Measurements from ENCODE around the gene TMEM8B.

Gene TMEM8B

DNA sequence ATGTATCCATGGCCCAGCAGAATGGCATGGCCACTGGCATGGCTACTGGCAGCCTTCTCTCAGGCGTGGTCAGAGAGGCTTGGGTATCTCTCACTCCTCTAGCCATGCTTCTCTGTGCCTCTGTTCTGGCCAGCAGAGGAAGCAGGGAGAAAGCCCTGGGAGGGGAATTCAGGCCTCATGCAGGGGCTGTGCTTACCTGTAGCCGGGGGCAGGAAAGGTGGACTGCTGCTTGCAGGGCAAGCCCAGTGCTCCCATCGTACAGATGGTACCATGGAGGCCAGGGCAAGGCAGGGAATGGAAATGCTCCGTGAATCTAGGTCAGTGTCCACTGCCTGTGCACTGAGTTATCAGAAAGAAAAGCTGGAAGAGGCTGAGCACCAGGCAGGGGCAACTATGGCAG is 38.5 kb downstream of the TMEM8B start:
- DNase-seq (ENCODE audit: low spot score), result no peak
- TF ChIP-seq, protein P1, sequence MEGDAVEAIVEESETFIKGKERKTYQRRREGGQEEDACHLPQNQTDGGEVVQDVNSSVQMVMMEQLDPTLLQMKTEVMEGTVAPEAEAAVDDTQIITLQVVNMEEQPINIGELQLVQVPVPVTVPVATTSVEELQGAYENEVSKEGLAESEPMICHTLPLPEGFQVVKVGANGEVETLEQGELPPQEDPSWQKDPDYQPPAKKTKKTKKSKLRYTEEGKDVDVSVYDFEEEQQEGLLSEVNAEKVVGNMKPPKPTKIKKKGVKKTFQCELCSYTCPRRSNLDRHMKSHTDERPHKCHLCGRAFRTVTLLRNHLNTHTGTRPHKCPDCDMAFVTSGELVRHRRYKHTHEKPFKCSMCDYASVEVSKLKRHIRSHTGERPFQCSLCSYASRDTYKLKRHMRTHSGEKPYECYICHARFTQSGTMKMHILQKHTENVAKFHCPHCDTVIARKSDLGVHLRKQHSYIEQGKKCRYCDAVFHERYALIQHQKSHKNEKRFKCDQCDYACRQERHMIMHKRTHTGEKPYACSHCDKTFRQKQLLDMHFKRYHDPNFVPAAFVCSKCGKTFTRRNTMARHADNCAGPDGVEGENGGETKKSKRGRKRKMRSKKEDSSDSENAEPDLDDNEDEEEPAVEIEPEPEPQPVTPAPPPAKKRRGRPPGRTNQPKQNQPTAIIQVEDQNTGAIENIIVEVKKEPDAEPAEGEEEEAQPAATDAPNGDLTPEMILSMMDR (IDR thresholded peaks at IDR 0.05; ENCODE audit: borderline replicate concordance, control extremely low read depth, extremely low read depth, insufficient read depth, missing control alignments), result no peak
- in situ Hi-C loops (cut with MboI; ENCODE audit: low sequenced_read_pairs, unreplicated experiment), result no loop called here

DNA sequence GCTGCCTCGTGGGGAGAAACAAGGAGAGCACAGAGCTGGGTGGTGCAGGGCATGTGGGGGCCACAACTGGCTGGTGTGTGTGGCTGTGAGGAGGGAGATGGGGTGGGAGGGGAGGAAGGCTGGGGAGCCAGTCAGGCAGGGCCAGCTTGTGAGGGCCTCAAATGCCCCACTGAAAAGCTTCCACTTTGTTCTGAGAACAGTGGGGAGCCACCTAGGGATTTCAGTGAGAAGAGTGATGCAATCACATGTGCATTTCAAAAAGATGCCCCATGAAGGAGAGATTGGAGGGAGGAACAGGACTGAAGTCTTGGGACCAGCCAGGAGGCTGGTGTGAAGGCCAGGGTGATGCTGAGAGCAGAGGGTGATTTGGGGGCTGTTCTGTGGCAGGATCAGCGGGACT is 39.9 kb downstream of the TMEM8B start:
- TF ChIP-seq, protein P1 (IDR thresholded peaks at IDR 0.05; ENCODE audit: borderline replicate concordance, control extremely low read depth, extremely low read depth, insufficient read depth, missing control alignments), result no peak
- in situ Hi-C loops (cut with MboI; ENCODE audit: low sequenced_read_pairs, unreplicated experiment), result no loop called here
- DNase-seq (ENCODE audit: low spot score), result no peak

DNA sequence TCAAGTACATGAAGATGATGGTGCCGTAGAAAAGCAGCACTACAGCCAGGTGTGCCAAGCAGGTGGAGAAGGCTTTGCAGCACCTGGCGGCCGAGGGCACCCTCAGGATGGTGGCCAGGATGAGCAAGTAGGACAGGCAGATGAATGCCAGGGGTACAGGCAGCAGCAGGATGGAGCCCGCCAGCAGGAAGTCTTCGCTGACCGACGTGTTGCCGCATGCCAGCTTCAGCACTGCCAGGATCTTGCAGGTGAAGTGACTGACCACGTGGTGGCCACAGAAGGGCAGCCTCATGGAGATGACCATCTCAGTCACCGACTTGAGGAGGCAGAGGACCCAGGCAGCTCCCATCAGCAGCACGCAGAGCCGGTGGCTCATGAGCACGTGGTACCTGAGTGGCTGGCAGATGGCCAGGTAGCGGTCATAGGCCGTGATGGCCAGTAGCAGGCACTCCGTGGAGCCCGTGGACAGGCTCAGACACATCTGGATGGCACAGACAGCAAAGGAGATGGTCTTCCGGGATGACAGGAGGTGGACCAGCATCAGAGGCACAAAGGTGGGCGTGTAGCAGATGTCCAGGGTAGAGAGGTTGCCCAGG is 40.7 kb downstream of the TMEM8B start:
- in situ Hi-C loops (cut with MboI; ENCODE audit: low sequenced_read_pairs, unreplicated experiment), result no loop called here
- TF ChIP-seq, protein P1 (IDR thresholded peaks at IDR 0.05; ENCODE audit: borderline replicate concordance, control extremely low read depth, extremely low read depth, insufficient read depth, missing control alignments), result no peak
- DNase-seq (ENCODE audit: low spot score), result no peak

DNA sequence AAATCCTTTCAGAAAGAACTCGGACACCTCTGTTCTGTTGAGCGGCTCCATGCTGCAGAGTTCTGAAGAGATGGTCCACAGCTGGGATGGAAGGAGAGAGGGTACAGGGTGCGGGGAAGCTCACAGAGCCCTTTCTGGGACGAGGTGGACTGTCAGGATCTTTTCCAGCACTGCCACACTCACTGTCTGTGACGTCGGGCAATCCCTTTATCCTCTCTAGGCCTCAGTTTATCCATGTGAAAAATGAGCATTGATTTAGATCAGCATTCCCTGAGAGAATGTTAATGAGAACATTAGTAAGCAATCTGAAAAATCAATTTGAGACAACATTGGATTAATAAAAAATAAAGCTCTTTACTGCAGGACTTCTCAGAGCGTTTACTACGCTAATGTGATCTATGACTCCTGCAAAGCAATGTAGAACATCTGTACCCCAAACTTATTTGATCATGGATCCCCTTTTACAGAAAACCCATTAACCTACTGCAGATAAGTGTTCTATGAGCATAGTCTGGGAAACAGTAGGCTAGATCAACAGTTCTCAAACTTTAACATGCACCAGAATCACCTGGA is 41.4 kb downstream of the TMEM8B start, which contains the start of gene OR13J1:
TSS of gene OR13J1 (minus strand) at position 51 of the 573 bp plus-strand sequence. CDS start at position 51, 0 bp downstream.
- in situ Hi-C loops (cut with MboI; ENCODE audit: low sequenced_read_pairs, unreplicated experiment), result no loop called here
- no peak for DNase-seq (ENCODE audit: low spot score)
- TF ChIP-seq, protein P1 (IDR thresholded peaks at IDR 0.05; ENCODE audit: borderline replicate concordance, control extremely low read depth, extremely low read depth, insufficient read depth, missing control alignments), result no peak

DNA sequence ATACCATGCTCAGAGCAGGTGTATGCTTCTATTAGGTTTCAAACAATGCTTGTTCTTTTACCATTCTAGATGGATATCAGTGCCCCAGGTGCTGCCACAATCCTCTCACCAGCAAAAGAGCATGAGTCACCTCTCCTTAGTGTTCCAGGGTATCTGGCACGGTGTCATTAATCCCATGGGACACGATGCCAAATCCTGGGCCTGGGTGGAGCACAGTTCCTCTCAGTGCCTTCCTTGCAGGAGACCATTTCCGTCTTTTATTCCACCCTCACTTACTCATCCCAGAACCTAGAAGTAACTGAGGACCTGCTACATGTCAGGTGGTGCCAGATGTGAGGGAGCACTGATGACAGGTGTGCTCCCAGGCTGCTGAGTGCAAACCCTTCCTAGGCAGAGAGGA is 42.5 kb downstream of the TMEM8B start:
- no peak for DNase-seq (ENCODE audit: low spot score)
- TF ChIP-seq, protein P1 (IDR thresholded peaks at IDR 0.05; ENCODE audit: borderline replicate concordance, control extremely low read depth, extremely low read depth, insufficient read depth, missing control alignments), result no peak

DNA sequence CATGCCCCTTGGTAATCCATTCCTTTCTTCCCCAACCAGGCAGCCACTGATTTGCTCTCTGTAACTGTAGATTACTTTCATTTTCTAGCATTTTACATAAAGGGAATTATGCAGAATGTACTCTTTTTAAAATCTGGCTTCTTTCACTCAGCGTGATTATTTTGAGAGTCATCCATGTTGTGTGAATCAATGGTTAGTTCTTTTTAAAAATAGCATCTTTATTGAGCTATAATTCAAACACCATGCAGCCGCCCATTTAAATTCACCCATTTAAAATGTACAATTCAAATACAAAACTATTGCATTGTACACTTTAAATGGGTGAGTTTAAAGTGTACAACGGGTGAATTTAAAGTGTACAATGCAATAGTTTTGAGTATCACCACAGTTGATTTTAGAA is 43.5 kb downstream of the TMEM8B start:
- in situ Hi-C loops (cut with MboI; ENCODE audit: low sequenced_read_pairs, unreplicated experiment), result no loop called here
- TF ChIP-seq, protein P1 (IDR thresholded peaks at IDR 0.05; ENCODE audit: borderline replicate concordance, control extremely low read depth, extremely low read depth, insufficient read depth, missing control alignments), result no peak
- no peak for DNase-seq (ENCODE audit: low spot score)

More for the DNA sequence above, 42.5 kb downstream of the TMEM8B start:
- in situ Hi-C loops (cut with MboI; ENCODE audit: low sequenced_read_pairs, unreplicated experiment), result no loop called here
